NOMO-1 treated with dmso at 0.1 percent for 144 hours (cell line): ENCODE results near the gene APOBEC2.

ENCODE experiments used
- DNase-seq: peaks from one replicate; lab custom pipeline; 2025; ENCODE audit not compliant: unreplicated experiment; lab: John Stamatoyannopoulos, UW

APOBEC2 gene

GRCh38 chr6:41037107-41037900 lies 15.7 kb upstream of the APOBEC2 start:
- DNase-seq, result no peak

DNA sequence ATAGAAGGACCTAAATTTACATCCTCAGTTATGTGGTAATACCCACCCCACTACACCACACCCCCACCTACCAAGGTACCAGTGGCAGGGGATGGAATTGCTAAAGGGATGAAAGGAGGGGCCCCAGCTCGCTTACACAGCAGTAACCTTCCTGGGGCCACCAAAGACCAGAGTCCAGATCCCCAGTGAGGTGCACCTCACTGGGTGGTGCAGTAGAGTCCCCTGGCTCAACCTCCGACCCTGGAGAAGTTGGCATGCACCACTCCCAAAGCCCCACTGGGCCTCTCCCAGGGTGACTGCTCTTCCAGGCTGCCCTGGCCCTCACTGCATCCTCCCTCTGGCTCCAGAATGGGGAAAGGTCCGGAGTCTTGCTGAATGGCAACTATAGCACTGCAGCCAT lies 14.8 kb upstream of the APOBEC2 start:
- DNase-seq, result no peak

GRCh38 chr6:41039060-41039998 lies 13.7 kb upstream of the APOBEC2 start, which contains the start of gene UNC5CL:
TSS of gene UNC5CL (minus strand) at chr6:41039221. CDS start at chr6:41035074, 4,147 bp downstream.
- no peak for DNase-seq

GRCh38 chr6:41040101-41040939 lies 12.7 kb upstream of the APOBEC2 start:
- DNase-seq, result no peak

GRCh38 chr6:41040940-41041536 lies 12.0 kb upstream of the APOBEC2 start:
- no peak for DNase-seq

DNA sequence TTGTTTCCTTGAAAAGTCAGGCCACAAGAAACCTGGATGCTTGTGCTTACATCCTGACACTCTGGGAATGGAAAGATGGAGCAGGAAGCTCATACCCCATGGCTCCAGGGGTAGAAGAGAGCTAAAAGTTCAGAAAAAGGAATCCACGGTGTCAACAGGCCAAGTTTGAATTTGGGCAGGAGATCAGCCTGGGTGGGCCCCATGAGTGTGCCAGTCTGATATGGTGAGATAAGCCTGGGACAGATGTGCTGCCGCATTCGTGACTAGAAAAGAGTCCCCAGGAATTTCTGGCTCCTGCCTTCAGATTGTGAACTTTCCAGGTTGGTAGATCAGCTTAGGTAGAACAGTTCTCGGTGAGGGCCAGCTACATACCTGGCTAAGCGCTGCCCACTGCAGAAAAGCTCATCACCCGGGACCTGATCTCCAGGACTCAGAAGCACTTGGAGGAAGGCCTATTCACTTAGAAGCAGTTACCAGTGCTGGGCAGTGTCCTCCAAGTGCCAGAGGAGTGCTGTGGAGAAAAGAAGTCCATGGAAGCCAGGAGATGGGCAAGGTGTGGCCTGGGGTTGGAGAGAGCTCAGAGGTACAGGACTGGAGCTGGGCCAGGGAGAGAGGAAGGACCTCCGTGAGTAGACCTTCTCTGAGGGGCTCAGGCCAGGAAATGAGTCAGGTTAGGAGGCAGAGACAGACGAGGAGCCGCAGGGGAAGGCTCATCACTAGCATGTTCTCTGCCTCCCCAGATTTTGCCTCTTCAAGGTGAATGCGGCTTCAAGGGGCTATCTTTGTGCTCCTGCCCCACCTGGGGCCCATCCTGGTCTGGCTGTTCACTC lies 10.6 kb upstream of the APOBEC2 start, which contains the start of gene TSPO2:
Gene TSPO2 (plus strand): TSS at position 242 of the 830 bp plus-strand sequence. CDS start 519 bp downstream, at position 761.
- no peak for DNase-seq

GRCh38 chr6:41043151-41043550 lies 9.9 kb upstream of the APOBEC2 start:
- no peak for DNase-seq

- DNase-seq, result no peak
Measured at GRCh38 chr6:41045664-41046063, 7.3 kb upstream of the APOBEC2 start.

GRCh38 chr6:41046084-41046483 lies 6.9 kb upstream of the APOBEC2 start:
- DNase-seq, result no peak

DNA sequence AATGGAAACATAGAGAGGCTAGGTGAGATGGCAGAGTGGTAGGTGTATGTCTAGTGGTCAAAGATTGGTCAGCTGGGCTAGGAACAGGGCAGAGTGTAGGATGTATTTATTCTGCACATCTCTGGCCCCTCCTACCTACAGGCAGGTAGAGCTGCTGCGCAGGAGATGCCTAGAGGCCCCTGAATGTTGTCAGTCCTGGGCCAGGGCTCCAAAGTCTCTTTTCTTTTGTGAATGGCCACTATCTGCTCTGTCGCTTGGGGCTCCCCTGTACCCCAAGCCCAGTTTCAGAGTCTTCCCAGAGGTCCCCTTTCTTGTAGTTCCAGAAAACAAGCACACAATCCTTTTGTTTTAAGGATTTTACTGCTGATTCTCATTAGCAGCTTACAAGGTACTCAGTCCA lies 5.7 kb upstream of the APOBEC2 start:
- DNase-seq, result no peak

DNA sequence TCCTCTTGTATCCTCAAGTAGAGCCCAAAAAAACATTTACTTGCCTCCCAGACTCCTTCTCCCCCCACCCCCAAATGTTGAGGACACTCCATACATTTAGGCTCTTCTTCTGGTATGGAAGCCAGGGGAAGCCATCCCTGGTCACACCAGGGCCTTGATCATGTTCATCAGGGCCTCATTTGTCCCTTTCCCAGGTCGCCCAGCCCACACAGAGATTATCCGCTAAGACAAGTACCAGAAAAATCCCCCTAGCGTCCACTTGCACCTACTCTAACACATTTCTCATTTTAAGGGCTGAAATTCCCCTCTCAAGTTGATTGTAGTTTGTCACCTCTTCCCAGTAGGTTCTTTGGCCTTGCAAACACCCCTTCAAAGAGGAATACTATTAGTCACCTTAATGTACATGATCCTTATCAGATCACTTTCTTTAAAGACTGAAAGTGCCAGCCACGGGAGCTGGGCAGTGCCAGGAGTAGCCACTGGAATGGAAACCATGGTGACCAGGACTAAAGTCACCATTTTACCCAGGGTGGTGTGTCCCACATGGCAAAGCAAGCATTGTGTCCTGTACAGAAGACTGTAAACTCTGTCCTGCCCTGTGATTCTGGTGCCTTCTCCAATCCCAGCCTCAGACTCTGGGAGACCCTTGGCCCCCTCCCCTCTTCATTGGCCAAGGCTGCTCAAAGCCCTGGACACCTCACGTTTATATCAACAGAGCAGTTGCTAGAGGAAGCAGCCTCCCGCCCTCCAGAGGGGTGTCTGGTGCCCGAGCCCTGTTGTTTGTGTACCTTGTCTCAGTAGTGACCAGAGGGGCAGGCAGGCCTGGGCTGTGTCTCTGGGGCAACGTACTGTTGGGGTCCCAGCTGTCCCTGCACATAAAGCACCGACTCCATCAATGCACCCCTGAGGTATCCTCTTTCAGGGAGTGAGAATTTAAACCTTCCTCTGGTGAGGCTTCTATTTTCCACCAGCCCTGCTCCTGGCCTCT lies 5.0 kb upstream of the APOBEC2 start:
- DNase-seq, result no peak

- DNase-seq, result no peak
Measured at GRCh38 chr6:41049521-41049920, 3.5 kb upstream of the APOBEC2 start.

DNA sequence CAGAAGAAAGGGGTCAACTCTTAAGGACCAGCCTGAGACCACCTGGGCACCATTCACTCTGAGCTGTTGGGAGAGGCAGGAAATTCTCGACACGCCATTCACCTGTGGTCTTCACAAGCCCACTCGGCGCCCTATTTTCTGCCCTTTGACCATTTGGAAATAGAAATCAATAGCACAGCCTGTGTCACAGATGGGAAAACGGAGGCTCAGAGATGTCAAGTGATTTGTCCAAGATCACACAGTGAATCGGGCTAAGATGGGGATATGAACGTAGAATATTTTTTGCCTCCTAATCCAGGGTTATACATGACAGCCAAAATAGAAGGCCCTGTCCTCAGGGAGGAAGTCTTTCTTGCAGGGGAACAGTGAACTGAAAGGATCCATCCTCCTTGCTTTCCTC lies 3.0 kb upstream of the APOBEC2 start:
- no peak for DNase-seq

DNA sequence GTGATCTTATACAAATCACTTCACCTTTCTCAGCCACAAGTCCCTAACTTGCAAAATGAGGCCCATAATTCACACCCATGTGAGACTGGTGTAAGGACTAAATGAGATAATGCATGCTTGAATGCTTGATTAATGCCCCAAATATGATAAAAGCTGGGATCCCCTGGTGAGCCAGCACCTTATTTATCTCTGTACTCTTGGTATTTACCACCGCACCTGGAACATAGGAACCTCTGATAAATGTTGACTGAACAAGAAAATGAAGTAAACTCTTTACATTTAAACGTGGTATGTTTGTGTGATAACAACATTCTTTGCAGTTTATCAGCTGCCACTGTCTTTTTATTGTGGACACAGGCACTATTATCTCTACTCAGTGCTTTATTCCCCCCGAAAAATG lies 2.5 kb upstream of the APOBEC2 start:
- no peak for DNase-seq

DNA sequence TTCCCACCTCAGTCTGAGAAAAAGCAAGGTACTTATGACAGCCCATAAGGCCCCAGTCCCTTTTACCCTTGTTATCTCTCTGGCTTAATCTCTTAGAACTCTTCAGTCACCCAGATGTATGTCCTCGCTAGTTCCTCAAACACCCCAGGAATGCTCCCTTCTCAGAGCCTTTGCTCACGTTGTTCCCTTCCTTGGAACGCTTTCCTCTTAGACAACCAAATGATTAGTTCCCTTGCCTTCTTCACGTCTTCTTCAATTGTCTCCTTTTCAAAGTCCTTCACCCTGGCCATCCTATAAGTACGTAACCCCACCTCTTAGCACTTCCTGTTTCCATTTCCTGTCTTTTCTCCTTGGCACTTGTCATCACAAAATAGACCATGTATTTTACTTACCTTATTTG lies 1.1 kb upstream of the APOBEC2 start:
- DNase-seq, result peak; percentile 57

DNA sequence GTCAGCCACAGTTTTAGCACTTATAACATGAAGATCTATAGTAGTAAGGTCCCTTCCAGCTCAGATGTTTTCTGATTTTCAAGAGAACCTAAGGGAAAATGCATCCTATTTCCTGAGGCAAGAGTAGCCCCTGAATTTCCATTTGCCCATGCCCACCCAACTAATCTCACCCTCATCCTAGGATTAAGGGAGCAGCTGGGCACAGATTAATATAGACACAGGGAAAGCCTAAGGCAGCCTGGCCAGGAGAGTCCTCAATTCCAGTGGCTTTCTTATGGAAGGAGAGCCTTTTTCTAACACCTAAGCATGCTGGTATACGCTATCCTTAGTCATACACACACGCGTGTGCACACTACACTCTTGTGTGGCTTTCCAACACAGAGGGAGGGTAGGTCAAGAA lies 1.5 kb downstream of the APOBEC2 start:
- DNase-seq, result no peak

GRCh38 chr6:41055149-41055548 lies 2.1 kb downstream of the APOBEC2 start:
- DNase-seq, result no peak

DNA sequence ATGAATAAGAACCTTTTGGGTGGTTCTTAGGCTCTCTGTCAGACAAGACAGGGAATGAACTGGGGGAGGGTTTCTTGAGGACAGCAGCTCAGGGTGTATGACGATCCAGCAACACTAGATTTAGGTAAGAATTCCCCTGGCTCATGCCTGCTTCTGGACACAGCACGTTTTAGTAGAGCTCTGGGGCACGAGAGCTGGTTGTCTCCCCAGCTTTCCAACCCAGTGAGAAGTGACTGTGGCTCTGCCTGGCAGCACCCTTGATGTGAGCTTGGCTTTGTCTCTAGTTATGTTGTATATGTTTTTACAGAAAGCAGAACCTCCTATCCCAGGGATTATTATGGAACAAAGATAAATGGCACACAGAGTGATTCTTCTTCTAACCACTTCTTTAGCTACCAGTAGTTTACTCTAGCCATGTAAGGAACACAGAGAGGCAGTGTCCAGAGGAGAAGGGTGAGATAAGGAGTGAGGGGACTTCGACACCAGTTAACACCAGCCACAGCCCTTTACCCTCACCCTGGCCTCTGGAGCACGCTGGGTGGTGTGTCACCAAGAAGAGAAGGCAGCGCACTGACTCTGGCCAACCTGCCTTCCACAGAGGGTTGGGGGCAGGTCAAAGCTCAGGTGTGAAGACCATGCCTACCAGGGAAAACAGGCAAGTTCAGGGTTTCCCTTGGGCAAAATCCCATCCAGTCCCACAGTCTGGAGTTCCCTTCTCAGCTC lies 3.9 kb downstream of the APOBEC2 start:
- no peak for DNase-seq
